NCI-H187 (cell line): ENCODE measurements around the gene FOXK1.

ENCODE experiments used
- DNase-seq, 2 experiments: peaks; one replicate each; lab custom pipeline; 2025; lab: John Stamatoyannopoulos, UW

Gene FOXK1

DNA sequence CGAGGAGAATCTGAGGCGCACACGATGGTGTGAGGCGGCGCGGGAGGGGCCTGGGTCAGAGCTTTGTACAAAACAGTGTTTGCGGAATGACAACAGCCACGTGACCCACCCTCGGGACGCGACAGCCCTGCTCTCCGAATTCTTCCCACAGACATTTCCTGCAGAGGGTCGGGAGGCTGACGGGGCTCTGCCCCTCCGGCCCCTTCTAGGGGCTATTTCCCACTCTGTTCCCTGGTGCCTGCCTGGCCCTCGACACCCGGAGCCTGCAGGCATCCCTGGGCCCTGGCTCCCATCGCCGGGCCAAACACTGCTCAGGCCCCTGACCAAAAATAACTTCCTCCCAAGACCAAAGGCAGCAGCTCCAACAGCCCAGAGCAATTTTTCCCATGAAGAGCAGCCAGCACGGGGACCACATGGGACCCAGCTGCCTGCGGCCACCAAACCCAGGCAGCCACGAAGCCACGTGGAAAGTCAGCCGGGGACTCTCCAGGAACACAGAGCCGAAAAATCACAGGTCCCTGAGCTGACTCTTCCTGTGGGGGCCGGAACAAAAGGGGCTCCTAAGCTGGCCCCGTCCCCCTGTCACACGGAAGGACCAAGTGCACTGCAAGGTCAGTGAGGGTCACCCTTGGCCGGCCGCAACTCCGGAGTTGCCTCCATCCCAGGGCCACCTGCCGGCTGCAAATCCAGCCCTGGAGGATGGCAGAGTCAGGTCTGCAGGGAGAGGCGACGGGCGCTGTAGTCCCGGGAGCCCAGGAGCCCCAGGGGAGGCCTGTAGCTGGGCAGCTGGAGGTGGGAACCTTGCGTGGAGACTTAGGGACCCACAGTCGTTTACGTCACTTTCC lies 137.7 kb downstream of the FOXK1 start:
- DNase-seq, result no peak

DNA sequence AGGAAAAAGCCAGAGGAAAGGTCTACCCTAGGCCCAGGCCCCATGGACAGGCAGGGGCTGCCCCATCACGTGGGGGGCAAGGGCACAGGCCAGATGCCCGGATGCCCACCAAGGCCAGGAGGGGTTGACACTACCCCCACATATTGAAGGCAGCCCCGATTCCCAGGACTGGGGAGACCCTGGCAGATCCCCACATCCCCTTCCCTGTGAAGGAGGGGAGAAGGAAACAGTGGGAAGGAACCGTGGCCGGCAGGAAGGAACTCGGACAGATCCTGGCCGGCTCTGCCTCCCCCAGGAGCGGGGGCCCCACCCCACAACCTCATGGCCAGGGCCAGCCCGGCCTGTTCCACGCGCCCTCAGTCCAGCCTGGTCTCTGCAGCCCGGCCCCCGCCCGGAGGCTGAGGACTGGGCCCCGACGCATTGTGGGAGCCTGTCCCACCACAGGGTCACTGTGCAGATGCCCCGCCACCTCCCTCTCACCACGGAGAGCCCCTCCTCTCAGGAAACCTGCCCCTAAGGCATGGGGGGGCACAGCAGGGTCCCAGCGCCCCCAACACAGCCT lies 138.4 kb downstream of the FOXK1 start:
- no peak for DNase-seq
